HepG2 (cell line): ENCODE measurements around the gene SP9. TPM values are rescaled to one million over a fixed set of nuclear protein-coding genes. Genes with fewer than 3 reads are reported as not detected.

Experiments
- CBX1 ChIP-seq: IDR thresholded peaks from one replicate; pipeline ENCODE4 v1.6.1; 2016; ENCODE audit warnings: antibody characterized with exemption, low read depth
- GPBP1L1 ChIP-seq: sonication (generic); formaldehyde crosslinking; IDR thresholded peaks from 2 replicates; pipeline ENCODE4 v1.5.0; 2020; ENCODE audit warnings: mild to moderate bottlenecking, missing genetic modification reagents
- IKZF4 ChIP-seq: sonication (generic); formaldehyde crosslinking; IDR thresholded peaks from 2 replicates; pipeline ENCODE4 v1.5.1; 2020; ENCODE audit warnings: borderline replicate concordance, mild to moderate bottlenecking, low read depth, missing genetic modification reagents; ENCODE audit errors: not compliant biosample characterization
- SMYD3 ChIP-seq: sonication (generic); formaldehyde crosslinking; IDR thresholded peaks from 2 replicates; pipeline ENCODE4 v1.8.1; 2023; ENCODE audit warnings: mild to moderate bottlenecking, missing genetic modification reagents
- SNAPC2 ChIP-seq: sonication (generic); formaldehyde crosslinking; IDR thresholded peaks from 2 replicates; pipeline ENCODE4 v1.8.1; 2022; ENCODE audit warnings: mild to moderate bottlenecking, missing genetic modification reagents
- SNRNP70 ChIP-seq: fragments of 200-400 bp; formaldehyde crosslinking; IDR thresholded peaks from 2 replicates; pipeline ENCODE4 v1.6.1; 2017; ENCODE audit warnings: mild to moderate bottlenecking, low read depth, low read length, moderate library complexity
- ZFP1 ChIP-seq: IDR thresholded peaks from 2 replicates; pipeline ENCODE4 v1.6.1; 2016
- ZNF180 ChIP-seq: sonication (generic); formaldehyde crosslinking; IDR thresholded peaks from 2 replicates; pipeline ENCODE4 v1.4.0; 2020; ENCODE audit warnings: low read depth, missing genetic modification reagents, borderline replicate concordance
- ZNF318 ChIP-seq: sonication (generic); formaldehyde crosslinking; IDR thresholded peaks from 2 replicates; pipeline ENCODE4 v1.4.0; 2020; ENCODE audit warnings: mild to moderate bottlenecking, missing genetic modification reagents
- ZNF652 ChIP-seq: IDR thresholded peaks from 2 replicates; pipeline ENCODE4 v1.6.1; 2016; ENCODE audit warnings: low read depth, borderline replicate concordance
- polyA plus RNA-seq, 8 experiments: library from polyadenylated mRNA; depleted of rRNA in 3 of 8; stranded (reverse) in 7 of 8; unstranded in 1 of 8; fragments of >200 nt; fragmentation: Illumina TruSeq in 4 of 8; extraction: Trizol in 4 of 8; gene quantifications; 2 replicates each; pipeline versions ENCODE4 v1.2.1 to v1.2.3, GENCODE V29; 2011 to 2016; ENCODE audit warnings: low read depth in 4 of 8, missing spikeins in 1 of 8, mixed read lengths in 1 of 8; ENCODE audit not compliant: insufficient read depth in 1 of 8
- total RNA-seq, 5 experiments: library from RNA; depleted of rRNA; stranded (reverse); fragments of >200 nt; fragmentation: Illumina TruSeq; extraction: Trizol; gene quantifications; 2 replicates each; pipeline ENCODE4 v1.2.3, GENCODE V29; 2016; ENCODE audit warnings: low read depth in 1 of 5
- TF ChIP-seq, protein P1 (sequence below): sonication (generic); formaldehyde crosslinking; IDR thresholded peaks from 2 replicates; pipeline ENCODE4 v1.5.0; 2020; ENCODE audit warnings: mild to moderate bottlenecking, missing genetic modification reagents, borderline replicate concordance

The SP9 gene
- total and polyA plus RNA-seq, 2 of the 13 experiments (the other 11 are each of a cell fraction or from before 2014, with no cell fraction given) = not detected

GRCh38 chr2:174334781-174335251 is at the start of gene SP9 (continued):
- TF ChIP-seq GPBP1L1 (no peak), SMYD3 (CRISPR knock-in tag) (no peak), IKZF4 (CRISPR knock-in tag) (no peak), ZNF652 (CRISPR knock-in tag) (no peak), ZNF180 (CRISPR knock-in tag) (no peak), CBX1 (no peak), SNAPC2 (CRISPR knock-in tag) (no peak), ZNF318 (CRISPR knock-in tag) (no peak), ZFP1 (CRISPR knock-in tag) (no peak), SNRNP70 (no peak)
- TF ChIP-seq, protein P1, sequence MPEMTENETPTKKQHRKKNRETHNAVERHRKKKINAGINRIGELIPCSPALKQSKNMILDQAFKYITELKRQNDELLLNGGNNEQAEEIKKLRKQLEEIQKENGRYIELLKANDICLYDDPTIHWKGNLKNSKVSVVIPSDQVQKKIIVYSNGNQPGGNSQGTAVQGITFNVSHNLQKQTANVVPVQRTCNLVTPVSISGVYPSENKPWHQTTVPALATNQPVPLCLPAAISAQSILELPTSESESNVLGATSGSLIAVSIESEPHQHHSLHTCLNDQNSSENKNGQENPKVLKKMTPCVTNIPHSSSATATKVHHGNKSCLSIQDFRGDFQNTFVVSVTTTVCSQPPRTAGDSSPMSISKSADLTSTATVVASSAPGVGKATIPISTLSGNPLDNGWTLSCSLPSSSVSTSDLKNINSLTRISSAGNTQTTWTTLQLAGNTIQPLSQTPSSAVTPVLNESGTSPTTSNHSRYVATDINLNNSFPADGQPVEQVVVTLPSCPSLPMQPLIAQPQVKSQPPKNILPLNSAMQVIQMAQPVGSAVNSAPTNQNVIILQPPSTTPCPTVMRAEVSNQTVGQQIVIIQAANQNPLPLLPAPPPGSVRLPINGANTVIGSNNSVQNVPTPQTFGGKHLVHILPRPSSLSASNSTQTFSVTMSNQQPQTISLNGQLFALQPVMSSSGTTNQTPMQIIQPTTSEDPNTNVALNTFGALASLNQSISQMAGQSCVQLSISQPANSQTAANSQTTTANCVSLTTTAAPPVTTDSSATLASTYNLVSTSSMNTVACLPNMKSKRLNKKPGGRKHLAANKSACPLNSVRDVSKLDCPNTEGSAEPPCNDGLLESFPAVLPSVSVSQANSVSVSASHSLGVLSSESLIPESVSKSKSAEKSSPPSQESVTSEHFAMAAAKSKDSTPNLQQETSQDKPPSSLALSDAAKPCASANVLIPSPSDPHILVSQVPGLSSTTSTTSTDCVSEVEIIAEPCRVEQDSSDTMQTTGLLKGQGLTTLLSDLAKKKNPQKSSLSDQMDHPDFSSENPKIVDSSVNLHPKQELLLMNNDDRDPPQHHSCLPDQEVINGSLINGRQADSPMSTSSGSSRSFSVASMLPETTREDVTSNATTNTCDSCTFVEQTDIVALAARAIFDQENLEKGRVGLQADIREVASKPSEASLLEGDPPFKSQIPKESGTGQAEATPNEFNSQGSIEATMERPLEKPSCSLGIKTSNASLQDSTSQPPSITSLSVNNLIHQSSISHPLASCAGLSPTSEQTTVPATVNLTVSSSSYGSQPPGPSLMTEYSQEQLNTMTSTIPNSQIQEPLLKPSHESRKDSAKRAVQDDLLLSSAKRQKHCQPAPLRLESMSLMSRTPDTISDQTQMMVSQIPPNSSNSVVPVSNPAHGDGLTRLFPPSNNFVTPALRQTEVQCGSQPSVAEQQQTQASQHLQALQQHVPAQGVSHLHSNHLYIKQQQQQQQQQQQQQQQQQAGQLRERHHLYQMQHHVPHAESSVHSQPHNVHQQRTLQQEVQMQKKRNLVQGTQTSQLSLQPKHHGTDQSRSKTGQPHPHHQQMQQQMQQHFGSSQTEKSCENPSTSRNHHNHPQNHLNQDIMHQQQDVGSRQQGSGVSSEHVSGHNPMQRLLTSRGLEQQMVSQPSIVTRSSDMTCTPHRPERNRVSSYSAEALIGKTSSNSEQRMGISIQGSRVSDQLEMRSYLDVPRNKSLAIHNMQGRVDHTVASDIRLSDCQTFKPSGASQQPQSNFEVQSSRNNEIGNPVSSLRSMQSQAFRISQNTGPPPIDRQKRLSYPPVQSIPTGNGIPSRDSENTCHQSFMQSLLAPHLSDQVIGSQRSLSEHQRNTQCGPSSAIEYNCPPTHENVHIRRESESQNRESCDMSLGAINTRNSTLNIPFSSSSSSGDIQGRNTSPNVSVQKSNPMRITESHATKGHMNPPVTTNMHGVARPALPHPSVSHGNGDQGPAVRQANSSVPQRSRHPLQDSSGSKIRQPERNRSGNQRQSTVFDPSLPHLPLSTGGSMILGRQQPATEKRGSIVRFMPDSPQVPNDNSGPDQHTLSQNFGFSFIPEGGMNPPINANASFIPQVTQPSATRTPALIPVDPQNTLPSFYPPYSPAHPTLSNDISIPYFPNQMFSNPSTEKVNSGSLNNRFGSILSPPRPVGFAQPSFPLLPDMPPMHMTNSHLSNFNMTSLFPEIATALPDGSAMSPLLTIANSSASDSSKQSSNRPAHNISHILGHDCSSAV (CRISPR knock-in tag) = no peak
